MCF 10A (cell line): ENCODE results near the gene NRIP1. TPM values are rescaled to one million over a fixed set of nuclear protein-coding genes. Genes with fewer than 3 reads are reported as not detected.

Source experiments
- BruUV-seq: library from RNA; stranded (reverse); fragments of 400-500 nt; replicated peaks from 2 replicates; lab custom pipeline; 2021; lab: Mats Ljungman, UMichigan
- CTCF ChIA-PET: fragments of 300-600 bp; sonication (Branson Sonifier 250); formaldehyde crosslinking; extraction: SDS; loops from one replicate; lab custom pipeline; 2021; ENCODE audit warnings: antibody characterized with exemption, inconsistent platforms; lab: Yijun Ruan, JAX
- POLR2A ChIA-PET: fragments of 300-600, 350-650 bp; sonication (Branson Sonifier 250); formaldehyde crosslinking; extraction: SDS; loops from one replicate; lab custom pipeline; 2020; ENCODE audit warnings: antibody characterized with exemption, inconsistent platforms; lab: Yijun Ruan, JAX
- DNase-seq: peaks from one replicate; pipeline ENCODE4 v3.0.0-alpha.2; 2018; ENCODE audit not compliant: unreplicated experiment
- H3K27ac Mint-ChIP-seq: one replicate; pipeline ENCODE4 v1.8.0; 2022; ENCODE audit warnings: mild to moderate bottlenecking, low read depth, mixed read lengths; ENCODE audit not compliant: unreplicated experiment
- H3K27me3 Mint-ChIP-seq: one replicate; pipeline ENCODE4 v1.8.0; 2022; ENCODE audit warnings: mixed read lengths; ENCODE audit not compliant: insufficient read depth, unreplicated experiment
- H3K36me3 Mint-ChIP-seq: one replicate; pipeline ENCODE4 v1.8.0; 2022; ENCODE audit warnings: mild to moderate bottlenecking, moderate library complexity, mixed read lengths; ENCODE audit not compliant: insufficient read depth, unreplicated experiment
- H3K4me1 Mint-ChIP-seq: one replicate; pipeline ENCODE4 v1.8.0; 2022; ENCODE audit warnings: mixed read lengths; ENCODE audit not compliant: insufficient read depth, unreplicated experiment
- H3K4me3 Mint-ChIP-seq: one replicate; pipeline ENCODE4 v1.8.0; 2022; ENCODE audit warnings: mild to moderate bottlenecking, moderate library complexity, mixed read lengths; ENCODE audit not compliant: unreplicated experiment
- H3K9me3 Mint-ChIP-seq: one replicate; pipeline ENCODE4 v1.8.0; 2022; ENCODE audit warnings: mixed read lengths; ENCODE audit not compliant: unreplicated experiment
- CTCF ChIP-seq: fragments of 200-600 bp; IDR thresholded peaks from one replicate; pipeline ENCODE4 v1.8.0; 2022; ENCODE audit warnings: antibody characterized with exemption, mild to moderate bottlenecking; ENCODE audit not compliant: unreplicated experiment
- intact Hi-C: fragments of 100-400 bp; cut with micrococcal nuclease; formaldehyde crosslinking; loops from 2 replicates; pipeline ENCODE4 v1.14.1; 2022
- total RNA-seq: library from RNA; stranded (reverse); gene quantifications from 2 replicates; pipeline ENCODE4 v1.2.3, GENCODE V29; 2022

The NRIP1 gene
- total RNA-seq, 1 experiment from 2014 or later: 31.4 TPM

DNA sequence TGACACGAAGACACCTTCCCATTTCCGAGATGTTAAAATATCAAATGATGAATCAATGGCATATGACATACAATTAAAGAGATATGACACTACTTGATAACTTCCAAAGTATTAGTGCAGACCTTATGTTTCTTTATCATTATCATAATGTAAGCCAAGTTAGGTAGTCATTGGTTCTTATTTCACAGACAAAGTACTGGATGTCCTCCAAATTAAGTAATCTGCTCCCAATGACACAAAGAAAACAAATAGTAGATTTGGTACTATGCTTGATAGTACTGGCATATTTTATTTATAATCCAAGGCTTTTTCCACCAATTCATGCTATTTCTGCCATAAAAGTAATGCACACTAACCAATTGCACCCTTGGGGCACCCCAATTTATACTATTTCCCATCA lies 11.9 kb upstream of the NRIP1 start:
- intact Hi-C loops: no loop called here
- DNase-seq: peak; percentile 28
- no TSS peak for BruUV-seq
- H3K9me3 Mint-ChIP-seq: no peaks in the 10 kb centered on the region
- H3K4me3 Mint-ChIP-seq: no peak overlapping the region
- H3K36me3 Mint-ChIP-seq: no peaks in the 10 kb centered on the region
- no peak for TF ChIP-seq CTCF
- H3K27me3 Mint-ChIP-seq: no peaks in the 10 kb centered on the region
- H3K27ac Mint-ChIP-seq: no peak overlapping the region
- ChIA-PET CTCF (no interaction called here), POLR2A (interaction anchor here (2.4 kb wide), 1 partner anchor 11 kb away, joined by 12 read pairs; the partner anchor contains the start of gene NRIP1)
- H3K4me1 Mint-ChIP-seq: peaks cover 11% of the 10 kb centered on the region

DNA sequence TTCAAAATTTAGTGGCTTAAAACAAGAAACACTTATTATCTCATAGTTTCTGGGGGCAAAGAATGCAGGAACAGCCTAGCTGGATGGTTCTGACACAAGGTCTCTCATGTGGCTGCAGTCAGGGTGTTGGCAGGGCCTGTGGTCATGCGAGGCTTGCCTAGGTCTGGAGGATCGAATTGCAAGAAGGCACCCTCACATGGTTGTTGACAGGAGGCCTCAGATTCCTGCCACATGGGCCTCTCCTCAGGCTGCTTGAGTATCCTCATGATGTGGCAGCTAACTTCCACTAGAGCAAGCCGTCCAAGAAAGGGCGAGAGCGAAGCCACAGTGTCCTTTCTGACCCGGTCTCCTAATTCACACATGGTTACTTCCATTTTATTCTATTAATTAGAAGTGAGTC lies 6.2 kb upstream of the NRIP1 start:
- BruUV-seq: no TSS peak
- Mint-ChIP-seq H3K36me3 (no peaks in the 10 kb centered on the region), H3K4me3 (no peak overlapping the region), H3K27ac (no peak overlapping the region), H3K27me3 (no peaks in the 10 kb centered on the region), H3K9me3 (no peaks in the 10 kb centered on the region), H3K4me1 (no peaks in the 10 kb centered on the region)
- CTCF ChIA-PET: interaction anchor here (0.7 kb wide), 1 partner anchor 121 kb away, joined by 3 read pairs; no protein-coding TSS in a partner anchor
- no peak for TF ChIP-seq CTCF
- POLR2A ChIA-PET: interaction anchor here (1.2 kb wide), 1 partner anchor 213 kb away, joined by 3 read pairs; no protein-coding TSS in a partner anchor
- intact Hi-C loops: no loop called here
- DNase-seq: no peak

DNA sequence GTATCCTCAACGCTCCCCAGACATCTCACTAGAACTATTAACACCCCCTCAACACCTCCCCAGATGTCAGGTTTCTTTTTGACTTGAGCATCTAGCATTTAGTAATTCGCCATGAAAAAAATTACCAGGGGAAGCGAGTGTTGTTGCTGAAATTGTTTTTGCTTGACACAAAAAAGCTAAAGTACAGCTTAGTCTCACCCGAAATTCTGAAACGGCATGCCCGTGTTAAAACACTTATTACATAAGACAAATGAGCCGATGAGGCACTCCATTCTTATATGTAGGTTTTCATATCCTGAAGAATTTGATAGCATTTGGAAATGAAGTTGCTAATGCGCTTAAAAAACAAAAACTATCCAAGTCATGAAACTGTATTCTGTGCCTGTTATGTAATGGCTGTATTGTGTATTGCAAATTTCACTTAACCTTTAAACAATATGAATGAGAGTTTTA lies 1.3 kb upstream of the NRIP1 start:
- CTCF ChIA-PET: interaction anchor here (0.6 to 2.3 kb wide), 3 partner anchors 157 to 416 kb away, joined by 3 to 17 read pairs (median 3); no protein-coding TSS in a partner anchor
- DNase-seq: peak; percentile 13
- POLR2A ChIA-PET: interaction anchor here (0.6 to 3.7 kb wide), 17 partner anchors 9 to 808 kb away, joined by 3 to 30 read pairs (median 6); no protein-coding TSS in a partner anchor
- peaks cover 18% of the 10 kb centered on the region for H3K4me1 Mint-ChIP-seq
- no peaks in the 10 kb centered on the region for H3K36me3 Mint-ChIP-seq
- no peaks in the 10 kb centered on the region for H3K27me3 Mint-ChIP-seq
- peak overlapping the region; percentile 77 for H3K4me3 Mint-ChIP-seq
- H3K27ac Mint-ChIP-seq: peak overlapping the region; percentile 24
- intact Hi-C loops: loop anchor here (5.0 to 10.0 kb wide), 3 partner anchors 219 to 661 kb away; no protein-coding TSS in a partner anchor
- no peak for TF ChIP-seq CTCF
- no TSS peak for BruUV-seq
- H3K9me3 Mint-ChIP-seq: no peaks in the 10 kb centered on the region

DNA sequence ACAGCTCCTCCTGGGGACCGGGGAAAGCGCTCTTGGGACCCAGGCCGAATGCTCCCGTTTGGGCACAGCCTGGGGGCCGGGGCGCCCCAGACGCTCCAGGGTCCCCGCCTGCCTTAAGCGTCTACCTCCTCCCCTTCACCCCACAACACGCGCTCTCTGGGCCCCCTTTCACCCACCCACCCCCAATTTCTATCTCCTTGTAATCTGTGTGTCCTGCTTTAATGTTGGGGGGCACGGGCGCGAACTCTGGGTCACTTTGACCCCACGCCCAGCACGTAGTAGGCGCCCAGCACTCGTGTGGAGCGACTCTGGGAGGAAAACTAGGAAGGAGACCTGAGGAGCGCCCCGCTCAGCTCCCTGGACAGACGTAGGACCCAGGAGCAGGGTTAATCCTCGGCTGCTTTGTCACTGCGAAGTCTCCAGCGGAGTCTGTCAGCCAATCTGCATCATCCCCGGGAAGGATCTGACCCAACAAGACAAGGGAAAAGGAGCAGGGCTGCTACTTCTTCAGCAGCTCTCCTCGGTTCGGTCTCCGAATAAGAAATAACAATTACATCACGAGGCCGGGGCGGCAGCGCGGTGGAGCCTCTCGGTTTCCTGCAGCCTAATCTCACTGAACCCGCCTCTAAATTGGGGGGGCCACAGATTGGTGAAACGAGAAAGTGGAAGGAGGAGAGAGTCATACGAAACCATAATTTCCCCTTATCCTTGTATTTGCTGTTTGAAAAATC lies 757 bp upstream of the NRIP1 start:
- Mint-ChIP-seq H3K4me3 (peak overlapping the region; percentile 77), H3K36me3 (no peaks in the 10 kb centered on the region)

More for the DNA sequence above, 757 bp upstream of the NRIP1 start:
- Mint-ChIP-seq H3K27ac (peak overlapping the region; percentile 24), H3K4me1 (peaks cover 24% of the 10 kb centered on the region), H3K27me3 (no peaks in the 10 kb centered on the region), H3K9me3 (no peaks in the 10 kb centered on the region)
- BruUV-seq: TSS peak; percentile 24
- TF ChIP-seq CTCF: no peak
- POLR2A ChIA-PET: interaction anchor here (0.6 to 3.7 kb wide), 37 partner anchors 10 to 756 kb away, joined by 3 to 30 read pairs (median 4); partner anchors contain the start of gene HSPA13
- CTCF ChIA-PET: interaction anchor here (0.6 to 2.3 kb wide), 7 partner anchors 8 to 417 kb away, joined by 3 to 17 read pairs (median 3); no protein-coding TSS in a partner anchor
- DNase-seq: peak; percentile 66
- intact Hi-C loops: loop anchor here (1.0 to 10.0 kb wide), 4 partner anchors 159 to 661 kb away; no protein-coding TSS in a partner anchor
